HG03064 (cell line): ENCODE measurements around the gene RAB20.
"Not testable (repeated sequence)": the region's sequence is repeated elsewhere in the genome, so short reads cannot be mapped to it uniquely, and the experiment has no call there.

Experiments used
- ATAC-seq: cut with Tn5 transposase; IDR thresholded peaks from one replicate; pipeline ENCODE4 v1.9.1; 2021; ENCODE audit warnings: low read depth; ENCODE audit not compliant: unreplicated experiment

RAB20 gene

GRCh38 chr13:110495376-110495775 lies 66.1 kb downstream of the RAB20 start:
- ATAC-seq, result no peak

- ATAC-seq, result no peak
These were observed 67.9 kb downstream of the RAB20 start for GRCh38 chr13:110493613-110494012.

DNA sequence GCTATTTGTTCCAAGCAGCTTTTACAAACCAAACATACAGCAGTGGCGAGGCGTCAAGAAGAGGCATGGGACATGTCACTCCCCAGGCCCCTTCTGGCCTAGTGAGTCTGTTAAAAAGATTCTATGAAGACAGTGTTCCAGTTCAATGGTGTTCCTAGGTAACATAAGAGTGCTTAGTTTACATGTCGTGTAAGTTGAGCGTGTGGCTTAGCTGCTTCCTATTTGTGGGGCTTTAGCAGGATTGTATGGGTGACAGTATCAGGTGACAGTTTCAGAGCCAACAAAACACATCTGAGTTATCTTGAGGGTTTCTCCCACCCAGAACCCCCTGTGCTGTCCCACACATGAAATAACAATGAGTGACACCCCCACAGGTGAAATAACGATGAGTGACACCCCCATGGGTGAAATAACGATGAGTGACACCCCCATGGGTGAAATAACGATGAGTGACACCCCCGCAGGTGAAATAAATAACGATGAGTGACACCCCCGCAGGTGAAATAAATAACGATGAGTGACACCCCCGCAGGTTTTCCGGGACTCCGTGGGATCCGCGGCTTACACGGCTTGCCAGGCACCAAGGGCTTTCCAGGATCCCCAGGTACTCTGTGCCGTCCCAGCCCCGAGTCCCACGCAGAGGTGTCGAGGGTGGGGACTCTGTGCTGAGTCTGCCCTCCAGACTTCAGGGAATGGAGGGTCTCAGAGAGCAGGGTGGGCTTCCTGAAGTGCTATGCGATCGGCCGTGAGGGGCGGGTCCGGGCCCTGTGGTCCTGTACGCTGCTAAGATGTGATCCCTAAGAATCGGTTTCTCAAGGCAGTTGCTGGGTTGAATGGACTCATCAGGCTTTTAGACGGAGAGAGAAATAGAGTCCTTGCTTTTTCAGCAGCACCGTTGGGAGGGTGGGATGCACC lies 68.6 kb downstream of the RAB20 start:
- ATAC-seq, result no peak

GRCh38 chr13:110491869-110492678 lies 69.4 kb downstream of the RAB20 start:
- ATAC-seq, result no peak

- no peak for ATAC-seq
These were observed 71.3 kb downstream of the RAB20 start for GRCh38 chr13:110490009-110490770.

DNA sequence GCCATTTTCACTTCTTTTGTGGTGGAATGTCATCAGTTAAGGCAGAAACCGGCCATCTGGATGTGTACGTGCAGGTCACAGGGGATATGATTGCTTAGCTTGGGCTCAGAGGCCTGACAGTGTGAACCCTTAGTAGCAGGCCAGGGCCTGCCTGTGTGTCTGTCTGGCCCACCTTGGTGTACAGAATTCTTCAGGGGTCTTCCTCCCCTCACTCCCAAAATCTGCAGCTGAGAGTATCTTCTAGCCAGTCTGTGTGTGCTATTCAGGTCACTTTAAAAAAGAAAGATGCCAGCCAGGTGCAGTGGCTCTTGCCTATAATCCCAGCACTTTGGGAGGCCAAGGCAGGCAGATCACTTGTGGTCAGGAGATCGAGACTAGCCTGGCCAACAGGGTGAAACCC lies 74.6 kb downstream of the RAB20 start:
- not testable (repeated sequence) for ATAC-seq

DNA sequence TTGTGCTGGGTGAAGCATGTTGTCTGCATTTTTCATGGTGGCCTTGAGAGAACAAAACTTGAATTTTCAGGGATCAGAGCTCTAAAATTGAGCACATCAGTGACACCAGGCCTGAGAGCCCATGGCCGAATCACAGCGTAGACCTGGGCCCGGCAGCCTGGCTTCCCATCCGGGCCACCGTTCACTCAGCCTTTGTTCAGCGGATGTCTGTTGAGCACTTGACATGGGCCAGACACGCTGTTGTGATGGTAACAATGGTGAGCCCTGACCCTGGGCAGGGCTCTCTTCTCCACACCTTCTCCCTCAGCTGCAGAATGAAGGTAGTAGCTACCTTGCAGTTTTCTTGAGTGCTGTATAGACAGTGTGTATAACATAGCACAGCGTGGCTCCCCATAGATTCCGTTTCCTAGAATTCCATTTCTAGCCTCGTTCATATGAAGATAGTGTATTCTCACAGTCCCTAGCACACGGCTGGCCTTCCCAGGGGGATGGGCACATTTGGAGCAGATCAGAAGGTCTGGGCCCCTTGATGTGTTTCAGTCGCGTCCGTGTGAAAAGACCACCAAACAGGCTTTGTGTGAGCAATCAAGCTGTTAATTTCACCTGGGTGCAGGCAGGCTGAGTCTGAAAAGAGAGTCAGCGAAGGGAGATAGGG lies 75.3 kb downstream of the RAB20 start:
- ATAC-seq, result no peak

DNA sequence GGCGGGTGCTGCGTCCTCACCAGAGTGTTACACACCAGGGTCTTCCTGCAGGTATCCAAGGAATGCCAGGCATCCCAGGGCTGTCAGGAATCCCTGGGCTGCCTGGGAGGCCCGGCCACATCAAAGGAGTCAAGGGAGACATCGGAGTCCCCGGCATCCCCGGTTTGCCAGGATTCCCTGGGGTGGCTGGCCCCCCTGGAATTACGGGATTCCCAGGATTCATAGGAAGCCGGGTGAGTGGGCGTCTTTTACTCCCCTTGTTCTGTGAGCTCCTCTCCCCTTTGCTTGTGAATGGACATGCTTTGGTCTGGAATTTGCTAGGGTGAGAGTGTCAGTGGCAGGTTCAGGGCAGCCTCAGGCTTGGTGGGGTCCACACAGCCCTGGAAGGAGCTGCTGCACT lies 75.9 kb downstream of the RAB20 start:
- no peak for ATAC-seq

DNA sequence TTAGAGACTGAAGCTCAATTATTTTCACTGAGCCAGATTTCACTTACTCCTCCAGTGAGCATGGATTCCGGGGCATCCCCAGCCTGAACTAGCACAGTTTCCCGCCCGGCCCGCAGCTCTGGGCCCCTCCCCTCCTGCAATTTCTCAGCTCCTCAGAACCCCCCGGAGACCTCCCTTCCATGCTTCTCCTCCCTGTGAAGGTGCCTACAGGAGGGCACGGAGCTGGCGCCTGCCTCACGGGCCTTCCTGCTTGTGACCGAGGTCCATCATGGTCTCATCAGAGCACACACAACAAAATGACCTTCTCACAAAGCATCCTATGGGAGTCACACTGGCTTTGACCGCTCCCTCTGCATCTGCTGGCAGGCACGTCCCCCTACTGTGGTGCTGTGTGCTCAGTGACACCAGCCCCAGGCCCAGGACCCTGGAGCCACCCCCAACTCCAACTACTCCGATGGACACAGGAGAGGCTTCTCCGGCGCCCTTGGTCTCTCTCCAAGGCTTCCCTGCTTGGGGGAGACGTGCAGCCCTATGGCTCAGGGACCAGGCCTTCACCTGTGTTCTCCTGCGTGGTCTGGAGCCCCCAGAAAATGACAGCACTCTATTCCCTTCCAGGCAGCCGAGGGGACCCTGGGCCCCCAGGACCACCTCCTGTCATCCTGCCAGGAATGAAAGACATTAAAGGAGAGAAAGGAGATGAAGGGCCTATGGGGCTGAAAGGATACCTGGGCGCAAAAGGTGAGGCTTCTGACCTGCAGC lies 77.1 kb downstream of the RAB20 start:
- ATAC-seq, result no peak

DNA sequence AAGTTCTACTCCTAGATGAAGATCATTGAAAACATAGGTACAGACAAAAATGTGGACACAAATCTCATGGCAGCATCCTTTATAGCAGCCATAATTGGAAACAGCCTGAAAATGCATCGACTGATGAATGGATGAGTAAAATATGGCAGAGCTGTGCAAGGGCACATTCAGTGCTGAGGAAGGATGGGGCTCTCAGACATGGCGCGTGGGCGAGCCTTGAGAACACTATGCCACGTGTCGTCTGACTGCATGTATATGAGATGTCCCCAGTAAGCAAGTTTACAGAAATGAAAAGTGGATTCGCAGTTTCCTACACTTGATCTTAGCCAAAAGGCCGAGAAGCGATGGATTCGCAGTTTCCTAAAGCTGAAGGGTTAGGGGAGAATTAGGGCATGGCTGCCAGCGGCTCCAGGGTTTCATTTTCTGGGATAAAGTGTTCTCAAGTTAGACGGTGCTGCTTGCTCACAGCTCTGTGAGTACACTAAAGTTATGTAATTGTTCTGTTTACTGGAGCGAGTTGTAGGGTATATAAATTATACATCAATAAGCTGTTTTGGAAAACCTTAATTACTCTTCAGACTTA lies 78.0 kb downstream of the RAB20 start:
- ATAC-seq, result no peak

DNA sequence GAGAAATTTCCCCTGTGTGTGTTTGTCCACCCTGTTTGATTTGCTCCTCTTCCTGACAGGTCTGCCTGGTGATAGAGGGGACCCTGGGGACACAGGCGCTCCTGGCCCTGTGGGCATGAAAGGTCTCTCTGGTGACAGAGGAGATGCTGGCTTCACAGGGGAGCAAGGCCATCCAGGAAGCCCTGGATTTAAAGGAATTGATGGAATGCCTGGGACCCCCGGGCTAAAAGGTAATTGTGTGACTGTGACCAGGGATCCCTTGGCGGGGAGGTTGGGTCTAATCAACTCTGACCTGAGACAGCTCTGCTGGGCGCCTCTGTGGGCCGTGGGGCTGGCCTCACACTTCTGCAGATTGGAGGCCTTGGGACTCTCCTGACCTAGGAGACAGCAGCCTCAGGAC lies 81.4 kb downstream of the RAB20 start:
- no peak for ATAC-seq

- ATAC-seq, result no peak
These were observed 81.9 kb downstream of the RAB20 start for GRCh38 chr13:110479648-110480047.

DNA sequence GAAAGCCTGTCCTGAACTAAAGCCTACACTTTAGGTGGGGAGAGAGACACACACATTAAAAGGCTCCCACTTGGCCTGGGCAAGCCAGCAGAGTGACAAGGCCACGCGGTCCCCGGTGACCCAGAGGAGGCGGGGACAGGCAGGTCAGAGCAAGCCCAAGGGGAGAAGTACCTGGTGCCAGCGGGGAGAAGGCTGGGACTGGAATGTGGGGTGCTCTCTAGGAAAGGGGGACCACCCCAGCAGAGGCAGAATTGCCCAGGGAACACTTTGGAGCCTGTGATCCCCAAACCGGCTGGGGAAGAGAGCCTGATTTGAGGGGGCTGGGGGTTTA lies 82.3 kb downstream of the RAB20 start:
- ATAC-seq, result no peak

DNA sequence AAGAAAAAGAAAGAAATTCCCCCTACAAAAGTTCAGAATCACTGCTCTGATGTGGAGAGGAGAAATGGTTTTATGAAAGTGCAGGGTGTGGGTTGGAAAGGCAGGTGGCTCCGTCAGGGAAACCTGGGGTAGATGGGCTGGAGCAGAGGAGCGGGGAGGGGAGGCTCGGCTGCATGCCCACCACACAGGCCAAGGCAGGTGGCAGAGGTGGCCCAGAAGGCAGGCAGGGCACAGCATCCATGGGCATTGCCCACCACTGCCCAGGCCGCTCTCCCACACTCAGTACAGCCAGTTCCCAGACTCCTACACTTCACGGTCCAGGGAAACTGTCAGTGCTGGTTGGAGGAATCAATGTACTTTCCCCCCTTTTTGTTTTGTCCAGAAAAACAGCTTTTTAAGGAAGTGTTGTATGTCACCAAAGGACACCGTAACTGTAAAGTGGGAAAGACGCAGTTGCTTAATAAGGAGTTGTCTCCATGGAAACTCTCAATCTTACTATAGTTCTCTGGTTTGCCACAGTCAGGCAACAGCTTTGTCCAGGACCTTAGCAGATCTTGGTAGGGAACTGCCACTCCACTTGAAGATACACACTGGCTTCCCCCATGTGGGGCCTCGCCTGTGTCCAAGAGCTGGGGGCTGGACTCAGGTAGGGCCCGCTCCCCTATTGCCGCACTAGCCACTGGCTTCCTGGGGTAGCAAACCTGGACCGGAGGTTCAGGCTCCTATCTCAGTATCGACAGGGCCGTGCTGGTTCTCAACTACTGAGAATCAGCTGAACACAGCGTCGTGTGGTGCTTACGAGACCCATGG lies 82.9 kb downstream of the RAB20 start:
- ATAC-seq, result no peak

- no peak for ATAC-seq
These were observed 83.7 kb downstream of the RAB20 start for GRCh38 chr13:110477706-110478245.

- no peak for ATAC-seq
These were observed 85.3 kb downstream of the RAB20 start for GRCh38 chr13:110476220-110476617.

- ATAC-seq, result peak; percentile 40
These were observed 85.8 kb downstream of the RAB20 start for GRCh38 chr13:110475550-110476219.

DNA sequence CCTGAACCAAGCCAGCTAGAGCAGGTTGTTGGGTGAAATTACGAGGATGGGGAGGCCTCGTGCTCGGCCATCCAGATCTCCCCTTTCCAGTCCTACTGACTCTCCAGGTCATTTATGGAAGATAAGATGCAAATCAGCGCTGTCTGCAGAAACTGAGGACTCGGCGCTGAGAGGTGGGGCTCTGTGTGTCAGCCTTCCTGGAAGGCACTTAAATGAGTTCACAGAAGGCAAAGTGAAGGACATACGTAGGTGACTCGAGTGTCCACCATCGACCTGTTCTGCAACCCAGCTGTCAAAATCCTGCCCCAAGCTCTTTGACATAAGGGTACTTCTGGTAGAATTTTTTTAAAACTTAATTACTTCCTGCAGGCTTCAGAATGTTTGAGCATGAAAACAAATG lies 86.4 kb downstream of the RAB20 start:
- no peak for ATAC-seq
